Left colon (tissue), 2 donors: ENCODE results near the gene CHERP. TPM values are rescaled to one million over a fixed set of nuclear protein-coding genes. Genes with fewer than 3 reads are reported as not detected.

Experiments
- ATAC-seq: fragments of 200-7000 bp; cut with Tn5 transposase; one replicate; pipeline ENCODE4 v1.9.1; 2020; ENCODE audit warnings: mild to moderate bottlenecking, moderate library complexity
- DNase-seq, 2 donors: peaks; one replicate each; pipeline ENCODE4 v3.0.0-alpha.2; 2020
- intact Hi-C, 2 donors: fragments of 100-400 bp; cut with DNase I in 1 of 2; cut with micrococcal nuclease in 1 of 2; formaldehyde crosslinking; loops; one replicate each; pipeline versions ENCODE4 v1.11.2 to v1.14.0; 2022; cut with DNase I, micrococcal nuclease
- total RNA-seq, 2 donors: library from RNA; stranded (reverse); fragmentation: NEBNext Ultra II Directional; extraction: Animal tissue kit (Norgen Biotek cat#: 25700); gene quantifications; one replicate each; pipeline ENCODE4 v1.2.1, GENCODE V29; 2021
- donor health status: DM: no; HTN: no; CAD: no.
- donor health status: DM: yes; HTN: yes; CAD: no.

Gene CHERP
- total RNA-seq, 2 donors from 2014 or later, result 32.1 to 41.5 TPM

DNA sequence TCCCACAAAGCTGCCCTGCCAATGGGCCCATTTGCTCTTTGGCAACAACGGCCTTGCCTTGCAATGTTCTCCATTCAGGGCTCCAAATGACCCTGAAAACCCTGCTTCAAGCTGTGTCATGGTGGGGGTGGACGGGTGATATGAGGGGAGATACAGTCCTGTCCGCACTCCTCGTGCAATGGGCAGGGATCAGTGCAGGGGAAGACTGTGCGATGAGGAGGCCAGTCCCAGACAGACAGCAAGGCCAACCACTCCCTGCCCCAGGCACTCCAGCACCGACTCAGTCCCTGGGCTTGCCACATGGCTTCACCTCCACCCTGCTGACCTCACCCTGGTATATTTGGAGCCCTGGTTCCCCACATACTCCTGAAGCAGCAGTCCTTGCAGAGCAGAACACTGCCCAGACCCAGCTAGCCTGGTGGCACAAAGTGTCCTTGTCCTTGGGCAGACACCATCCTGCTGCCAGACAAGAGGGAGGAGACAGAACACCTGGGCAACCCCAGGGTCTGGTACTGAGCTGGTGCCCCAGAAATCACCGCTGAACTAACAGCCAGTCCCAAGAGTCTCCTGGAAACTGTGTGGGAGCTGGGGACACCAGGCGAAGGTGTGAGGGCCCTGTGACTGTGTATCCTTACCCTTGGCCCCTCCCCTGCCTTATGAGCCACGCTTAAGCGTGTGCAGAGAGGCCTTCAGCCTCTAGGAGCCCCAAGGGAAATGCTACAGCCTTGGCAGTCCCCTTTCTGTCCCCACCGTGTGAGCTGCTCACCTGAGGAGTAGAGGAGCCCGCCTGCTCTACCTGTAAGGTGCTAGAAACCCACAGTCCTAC, 39.1 kb upstream of the CHERP start:
- intact Hi-C loops, result no loop called here
- no peak for ATAC-seq
- no peak for DNase-seq

DNA sequence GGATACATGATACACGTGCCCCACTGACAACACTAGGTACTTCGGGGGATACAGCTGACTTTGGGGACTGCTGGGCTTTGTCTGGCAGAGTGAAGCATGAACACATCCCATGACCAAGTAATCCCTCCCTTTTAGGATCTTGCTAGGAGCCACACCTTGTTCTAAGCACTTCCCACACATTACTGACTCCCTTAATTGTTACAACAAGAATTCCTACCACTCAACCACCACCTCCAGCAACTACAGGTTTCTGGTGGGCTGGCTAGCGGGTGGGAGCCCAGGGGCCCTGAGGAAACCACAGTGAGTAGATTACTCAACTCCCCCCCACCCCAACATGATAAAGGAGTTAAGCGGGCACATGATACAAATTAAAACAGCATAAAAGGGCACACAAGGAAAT, 37.1 kb upstream of the CHERP start:
- intact Hi-C loops, result no loop called here
- DNase-seq (no peak), ATAC-seq (no peak)

DNA sequence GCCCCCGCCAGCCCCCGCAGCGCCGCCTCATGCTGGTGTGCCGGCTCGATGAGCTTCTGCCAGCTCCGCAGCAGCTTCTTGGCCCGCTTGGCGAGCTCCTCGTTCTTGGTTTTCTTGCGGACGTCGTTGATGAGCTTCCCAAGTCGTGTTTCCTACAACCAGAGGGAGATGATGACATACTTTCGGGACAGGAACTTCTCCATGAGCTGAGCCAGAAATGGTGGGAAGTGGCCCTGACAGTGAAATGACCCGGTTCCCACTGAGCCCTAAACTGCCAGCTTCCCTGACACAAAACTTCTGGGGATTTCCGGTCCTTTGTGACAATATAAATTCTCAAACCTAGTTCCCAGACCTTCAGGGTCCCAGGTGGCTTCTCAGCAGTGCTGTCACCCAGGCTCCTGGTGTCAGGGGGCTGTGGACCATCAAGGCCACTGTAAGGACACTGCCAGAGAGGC, 35.3 kb upstream of the CHERP start:
- intact Hi-C loops, result no loop called here
- ATAC-seq (no peak), DNase-seq (no peak)

DNA sequence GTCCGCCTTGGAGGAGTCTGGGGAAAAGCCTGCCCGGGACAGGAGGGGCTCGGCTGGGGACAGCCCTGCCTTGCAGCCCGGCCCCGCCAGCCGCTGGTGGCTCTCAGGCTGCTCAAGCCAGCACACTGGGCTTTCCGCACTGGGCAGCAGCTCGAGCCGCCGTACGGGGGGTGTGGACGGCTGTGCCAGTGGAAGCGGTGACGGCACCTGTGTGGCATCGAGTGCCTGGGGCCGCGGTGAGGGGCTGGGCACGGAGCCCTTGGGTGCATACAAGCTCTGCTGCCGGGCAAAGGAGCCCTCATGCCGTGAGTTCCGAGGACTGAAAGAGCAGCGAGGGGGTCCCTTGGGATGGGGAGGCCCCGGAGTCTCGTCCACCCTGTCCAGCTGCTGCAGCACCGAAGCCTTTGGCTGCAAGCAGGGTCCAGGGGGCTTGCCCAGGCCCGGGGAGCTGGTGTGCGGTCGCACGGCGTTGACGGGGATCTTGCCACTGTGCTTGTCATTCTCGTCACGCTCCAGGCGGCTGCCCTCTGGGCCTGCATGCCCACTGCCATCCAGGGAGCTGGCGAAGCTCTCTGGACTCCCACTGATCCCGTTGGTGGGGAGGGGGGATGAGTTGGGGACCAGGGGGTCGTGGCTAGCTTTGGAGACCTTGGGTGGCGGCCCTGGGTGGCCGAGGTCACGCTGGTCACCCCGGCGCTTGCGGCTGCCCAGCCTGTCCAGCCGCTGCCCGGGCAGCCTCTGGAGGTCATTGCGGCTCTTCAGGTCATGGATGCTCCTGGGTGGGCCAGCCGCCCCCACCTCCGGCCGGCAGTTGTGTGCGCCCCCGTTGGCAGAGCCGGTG, 34.7 kb upstream of the CHERP start:
- ATAC-seq (no peak), DNase-seq (no peak)
- intact Hi-C loops, result no loop called here

DNA sequence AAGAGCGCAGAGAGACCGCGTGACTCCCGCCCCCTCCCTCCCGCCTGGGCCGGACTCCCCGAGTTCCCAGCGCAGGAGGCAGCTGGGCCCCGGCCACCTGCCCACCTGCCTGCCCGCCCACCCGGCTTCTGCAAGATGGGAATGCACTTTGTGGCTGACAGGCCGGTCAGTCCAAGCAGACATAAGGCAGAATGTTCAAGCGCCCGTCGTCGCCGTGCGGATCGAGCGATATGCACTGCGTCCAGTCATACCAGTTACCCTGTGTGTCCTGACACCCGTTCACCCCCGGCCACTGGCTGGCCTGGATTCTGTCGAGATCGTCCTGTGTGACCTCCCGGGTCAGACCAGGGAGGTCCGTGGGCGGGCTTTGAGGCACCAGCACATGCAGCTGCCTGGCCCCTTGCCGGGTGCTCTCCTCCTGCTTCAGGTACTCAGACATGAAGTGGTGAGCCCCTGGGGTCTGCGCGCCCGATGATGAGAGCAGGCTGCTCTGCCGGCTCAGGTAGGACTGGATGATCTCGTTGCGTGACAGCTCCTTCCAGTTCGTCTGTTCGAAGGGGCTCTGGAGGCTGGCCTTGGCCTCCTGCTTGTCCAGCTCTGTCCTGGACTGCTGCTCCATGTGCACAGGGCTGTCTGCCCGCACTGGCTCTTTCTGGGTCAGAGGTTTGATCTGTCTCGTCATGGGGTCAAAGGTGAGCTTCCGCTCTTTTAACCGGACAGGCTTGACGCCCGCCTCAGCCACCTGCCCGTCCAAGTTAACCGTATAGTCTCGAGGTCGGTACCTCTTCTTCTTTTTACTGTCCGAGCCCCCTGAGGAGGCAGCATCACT, 33.8 kb upstream of the CHERP start:
- intact Hi-C loops, result no loop called here
- no peak for ATAC-seq
- DNase-seq, result no peak

DNA sequence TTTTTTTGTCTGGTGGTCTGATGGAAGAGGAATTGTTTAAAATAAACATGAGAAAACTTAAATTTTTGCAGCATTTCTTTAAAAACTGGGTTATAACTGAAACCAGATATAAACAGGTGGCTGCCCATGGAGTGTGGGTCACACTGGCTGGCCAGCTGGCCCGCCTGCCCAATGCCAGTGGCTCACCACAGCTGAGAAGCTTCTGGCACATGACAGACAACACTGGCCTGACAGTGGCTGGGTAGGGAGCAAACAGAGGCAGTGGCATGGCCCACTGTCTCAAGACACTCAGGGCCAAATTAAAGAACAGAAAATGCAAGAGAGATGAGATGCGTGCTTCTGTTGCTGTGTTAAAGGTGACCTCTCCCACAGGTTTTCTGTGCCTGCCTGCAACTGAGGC, 33.0 kb upstream of the CHERP start:
- DNase-seq (no peak), ATAC-seq (no peak)
- intact Hi-C loops, result no loop called here

DNA sequence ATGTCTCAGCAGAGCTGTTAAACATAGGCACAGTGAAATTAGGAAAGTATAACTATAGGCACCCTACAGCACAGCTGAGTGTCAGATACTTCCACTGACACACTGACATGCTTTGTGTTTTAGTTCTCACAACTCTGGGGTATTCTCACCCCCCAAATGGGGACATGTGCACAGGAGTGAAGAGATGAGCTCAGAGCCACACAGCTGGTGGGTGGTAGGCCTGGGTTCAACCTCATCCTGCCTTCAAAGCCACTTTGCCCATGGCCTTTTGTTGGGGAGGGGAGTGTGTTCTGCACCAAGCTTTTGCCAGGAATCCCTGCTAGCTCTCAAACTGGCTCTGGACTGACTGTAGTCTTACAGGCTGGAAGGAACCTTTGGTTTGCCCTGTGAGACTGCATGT, 31.7 kb upstream of the CHERP start:
- intact Hi-C loops, result no loop called here
- ATAC-seq (no peak), DNase-seq (no peak)

DNA sequence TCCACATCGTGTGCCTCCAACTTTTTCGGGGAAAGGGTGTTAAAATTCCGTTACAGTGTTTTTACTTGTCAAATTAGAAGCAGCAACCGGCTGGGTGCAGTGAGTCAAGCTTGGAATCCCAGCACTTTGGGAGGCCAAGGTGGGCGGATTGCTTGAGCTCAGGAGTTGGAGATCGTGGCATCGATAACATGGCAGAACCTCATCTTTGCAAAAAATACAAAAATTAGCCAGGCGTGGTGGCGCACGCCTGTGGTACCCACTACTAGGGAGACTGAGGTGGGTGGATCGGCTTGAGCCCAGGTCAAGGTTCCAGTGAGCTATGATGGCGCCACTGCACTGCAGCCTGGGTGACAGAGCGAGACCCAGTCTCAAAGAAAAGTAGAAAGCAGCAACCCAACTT, 31.1 kb upstream of the CHERP start:
- intact Hi-C loops, result no loop called here
- no peak for ATAC-seq
- no peak for DNase-seq

DNA sequence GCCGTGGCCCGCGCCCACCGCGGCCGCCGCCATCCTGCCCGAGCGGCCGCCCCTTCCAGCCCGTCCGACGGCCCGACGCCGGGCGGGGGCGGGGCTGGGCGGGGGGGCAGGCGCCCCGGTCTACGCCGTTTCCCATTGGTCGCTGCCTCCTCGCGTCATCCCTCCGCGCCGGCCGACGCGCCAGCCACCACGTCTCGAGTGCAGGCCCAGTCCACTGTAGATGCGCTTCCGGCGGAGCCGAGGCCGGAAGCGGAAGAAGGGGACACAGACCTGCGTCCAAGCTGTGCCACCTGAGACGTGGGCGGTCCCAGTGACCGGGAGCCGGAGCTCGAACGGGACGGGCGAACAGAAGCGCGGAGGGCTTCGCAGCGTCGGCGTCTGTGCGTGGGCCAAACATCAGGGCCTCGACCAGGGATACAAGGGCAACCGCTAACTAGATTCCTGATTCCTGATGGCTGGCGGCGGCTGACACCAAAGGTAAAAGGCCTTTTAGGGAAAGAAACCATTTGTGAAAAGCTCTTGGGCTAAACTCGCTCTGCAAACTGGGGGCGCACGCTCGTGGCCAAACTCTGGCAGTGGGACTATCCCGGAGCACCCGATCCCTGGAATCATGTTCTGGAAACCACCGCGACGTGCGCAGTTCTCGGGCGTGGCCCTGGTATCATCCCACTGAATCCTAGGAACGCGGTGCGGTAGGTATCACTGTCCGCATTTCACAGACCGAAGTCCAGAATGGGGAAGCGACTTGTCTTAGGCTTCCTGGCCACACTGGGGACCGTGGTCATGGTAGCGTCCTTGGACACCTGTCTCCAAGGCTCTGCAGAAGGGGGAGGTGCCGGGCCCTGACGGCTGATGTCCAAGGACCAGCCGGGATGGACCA, 30.3 kb upstream of the CHERP start, which contains the start of gene SLC35E1:
Gene SLC35E1 (minus strand): TSS at position 84 of the 880 bp plus-strand sequence. CDS start 51 bp downstream, at position 33.
- ATAC-seq (peak; percentile 95), DNase-seq (peak; percentile 95 to 97)
- intact Hi-C loops, result no loop called here

DNA sequence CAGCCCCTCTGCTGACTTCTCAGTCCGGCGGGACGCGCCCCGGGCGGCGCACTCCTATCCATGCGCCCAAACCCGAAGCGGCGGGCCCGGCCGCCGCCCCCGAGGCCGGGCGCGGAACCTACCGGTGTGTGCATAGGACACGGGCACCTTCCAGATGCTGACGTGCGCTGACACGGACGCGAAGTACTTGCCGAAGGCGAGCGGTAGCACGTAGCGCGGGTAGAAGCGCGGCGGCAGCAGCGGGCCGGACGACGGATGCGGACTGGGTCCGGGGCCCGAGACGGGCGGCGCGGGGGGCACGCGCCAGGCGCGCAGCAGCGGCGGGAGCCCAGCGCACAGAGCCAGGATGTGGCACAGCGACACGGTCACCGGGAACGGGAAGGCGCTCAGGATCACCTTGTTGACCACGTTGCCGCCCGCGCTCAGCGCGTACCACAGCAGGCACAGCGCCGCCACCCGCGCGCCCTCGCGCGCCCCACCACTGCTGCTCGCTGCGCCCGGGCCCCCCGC, 29.6 kb upstream of the CHERP start:
- DNase-seq (peak in 1 of 2 donors; percentile 69), ATAC-seq (peak; percentile 17)
- intact Hi-C loops, result no loop called here

DNA sequence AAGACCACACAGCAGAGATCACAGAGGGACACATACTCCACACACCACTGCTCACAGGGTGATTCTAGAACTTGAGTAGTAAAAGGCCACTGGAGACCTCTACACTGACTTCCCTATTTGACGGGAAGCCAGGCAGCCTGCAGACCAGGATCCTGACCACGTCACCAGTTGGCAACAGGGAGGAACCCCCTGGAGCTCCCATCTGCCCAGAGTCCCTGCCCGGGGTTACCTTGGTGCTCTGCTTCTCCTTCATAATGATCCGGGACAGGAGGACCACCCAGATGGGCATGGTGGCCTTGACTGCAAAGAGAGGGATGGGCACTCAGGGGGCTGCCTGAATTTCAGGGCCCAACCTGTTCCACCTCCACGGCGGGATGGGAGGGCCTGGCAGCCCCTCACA, 29.0 kb upstream of the CHERP start:
- ATAC-seq (no peak), DNase-seq (peak in 1 of 2 donors; percentile 27)
- intact Hi-C loops, result no loop called here

DNA sequence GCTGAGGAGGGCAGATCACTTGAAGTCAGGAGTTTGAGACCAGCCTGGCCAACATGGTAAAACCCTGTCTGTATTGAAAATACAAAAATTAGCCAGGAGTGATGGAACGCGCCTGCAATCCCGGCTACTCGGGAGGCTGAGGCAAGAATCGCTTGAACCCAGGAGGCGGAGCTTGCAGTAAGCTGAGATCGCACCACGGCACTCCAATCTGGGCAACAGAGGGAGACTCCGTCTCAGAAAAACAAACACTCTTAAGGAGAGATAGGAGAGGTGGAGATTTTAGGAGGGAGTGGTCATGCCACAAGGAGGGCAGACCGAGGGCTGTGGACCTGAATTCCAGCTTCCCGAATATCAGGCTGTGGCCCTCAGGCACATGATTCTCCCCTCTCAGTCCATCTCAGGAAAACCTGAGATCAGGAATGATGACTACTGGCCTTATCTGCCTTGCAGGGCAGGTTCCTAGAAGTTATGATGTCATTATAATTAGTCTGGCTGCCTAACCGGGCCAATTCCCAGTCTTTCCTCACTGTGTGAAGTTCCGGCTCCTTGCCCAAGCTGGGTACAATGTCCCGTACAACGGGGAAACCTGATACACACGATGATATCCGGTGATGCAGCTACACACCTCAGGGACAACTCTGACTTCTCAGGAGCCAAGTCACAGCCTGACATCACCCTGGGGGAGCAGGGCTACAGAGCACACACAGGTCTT, 27.5 kb upstream of the CHERP start:
- ATAC-seq, result no peak
- DNase-seq, result no peak
- intact Hi-C loops, result no loop called here

DNA sequence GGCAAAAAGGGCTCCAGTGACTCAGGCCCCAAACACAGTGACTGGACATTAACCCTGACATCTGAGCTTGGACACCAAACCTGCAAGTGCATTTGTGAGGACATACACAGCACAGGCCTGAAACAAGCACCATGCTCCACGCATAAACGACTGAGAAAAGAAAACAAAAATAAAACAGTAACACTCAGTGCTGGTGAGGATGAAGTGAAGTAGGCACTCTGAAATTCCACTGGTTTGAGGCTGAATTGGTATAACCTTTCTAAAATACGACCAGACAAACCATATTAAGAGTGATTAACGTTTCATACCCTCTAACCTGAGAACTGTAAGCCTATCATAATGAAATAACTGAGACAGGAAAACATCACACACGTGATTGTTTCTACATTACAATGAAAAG, 24.5 kb upstream of the CHERP start:
- DNase-seq (no peak), ATAC-seq (no peak)
- intact Hi-C loops, result no loop called here

DNA sequence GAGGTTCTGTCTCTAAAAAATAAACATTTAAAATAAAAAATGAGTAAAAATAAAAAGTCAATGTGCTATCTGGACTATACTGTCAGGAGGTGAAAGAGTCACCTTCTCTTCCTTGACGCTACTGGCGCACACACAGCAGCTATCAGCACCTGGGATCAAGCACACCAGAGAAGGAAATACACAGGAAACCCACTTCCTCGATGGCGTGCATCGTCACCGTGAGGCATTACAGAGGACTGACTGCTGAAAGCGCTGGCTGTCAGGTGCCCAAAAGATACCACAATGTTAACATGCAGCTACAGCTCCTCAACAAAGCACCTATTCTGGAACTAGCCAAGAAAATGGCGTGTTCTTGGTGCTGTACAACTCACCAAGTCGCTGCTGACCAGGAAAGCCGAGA, 23.9 kb upstream of the CHERP start:
- intact Hi-C loops, result no loop called here
- ATAC-seq (peak; percentile 22), DNase-seq (peak in 1 of 2 donors; percentile 35)

DNA sequence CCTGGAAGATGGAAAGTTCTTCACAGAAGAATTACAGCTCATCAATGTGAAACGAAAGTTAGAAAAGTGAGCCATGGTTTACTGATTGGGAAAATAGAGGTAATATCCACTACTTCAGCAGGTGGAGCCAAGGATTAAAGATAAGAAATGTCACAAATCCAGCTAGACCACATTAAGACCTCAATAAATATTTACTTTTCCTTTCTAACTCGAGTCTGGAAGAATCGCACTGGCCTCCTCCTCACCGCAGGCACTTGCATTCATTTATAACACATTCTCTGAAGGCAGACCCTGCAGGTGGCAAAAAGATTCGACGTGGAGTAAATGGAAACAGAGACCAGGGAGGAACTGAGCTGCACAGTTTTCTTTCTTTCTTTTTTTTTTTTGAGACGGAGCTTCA, 22.6 kb upstream of the CHERP start:
- peak; percentile 83 for ATAC-seq
- intact Hi-C loops, result no loop called here
- DNase-seq, result no peak

DNA sequence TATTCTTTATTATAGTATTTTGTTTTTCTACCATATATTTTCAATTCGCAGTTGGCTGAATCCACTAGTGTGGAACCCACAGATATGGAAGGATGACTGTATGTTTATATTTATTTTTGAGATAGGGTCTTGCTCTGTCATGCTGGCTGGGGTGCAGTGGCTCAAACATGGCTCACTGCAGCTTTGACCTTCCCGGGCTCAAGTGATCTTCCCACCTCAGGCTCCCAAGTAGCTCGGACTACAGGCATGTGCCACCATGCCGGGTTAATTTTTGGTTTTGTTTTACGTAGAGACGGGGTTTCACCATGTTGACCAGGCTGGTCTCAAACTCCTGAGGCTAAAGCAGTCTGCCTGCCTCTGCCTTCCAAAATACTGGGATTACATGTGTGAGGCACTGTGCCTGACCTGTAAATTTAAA, 20.4 kb upstream of the CHERP start:
- intact Hi-C loops, result no loop called here
- ATAC-seq (no peak), DNase-seq (no peak)

DNA sequence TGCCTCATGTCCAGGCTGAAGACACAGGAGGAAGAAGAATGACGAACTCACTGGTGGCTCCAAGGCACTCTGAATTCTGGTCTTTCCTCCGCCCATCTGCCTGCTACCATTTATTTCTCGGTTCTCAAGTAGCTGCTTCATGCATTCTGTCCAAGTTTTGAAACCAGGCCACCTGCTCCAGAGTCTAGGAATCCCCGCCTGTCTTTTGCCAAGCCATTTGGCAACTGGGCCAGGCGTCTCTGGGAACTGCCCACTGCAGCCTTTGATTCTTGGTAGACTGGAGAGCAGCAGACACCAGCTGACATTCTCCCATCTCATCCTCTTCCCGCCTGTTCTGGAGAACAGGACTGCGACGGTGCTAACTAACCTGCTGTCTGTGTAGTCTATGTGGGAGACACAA, 19.1 kb upstream of the CHERP start:
- DNase-seq, result no peak
- intact Hi-C loops, result no loop called here
- ATAC-seq, result no peak
